GM12873 (cell line): ENCODE data around the gene NAPB.

Experiments used
- TF ChIP-seq, protein P1 (sequence below): IDR thresholded peaks from 2 replicates; pipeline ENCODE4 v1.5.1; 2012; ENCODE audit warnings: low read depth, mild to moderate bottlenecking, moderate library complexity, low read length, control low read depth; ENCODE audit not compliant: insufficient read depth; ENCODE audit errors: missing control alignments

NAPB gene

GRCh38 chr20:23419657-23419994 is 1.7 kb downstream of the NAPB start:
- TF ChIP-seq, protein P1, sequence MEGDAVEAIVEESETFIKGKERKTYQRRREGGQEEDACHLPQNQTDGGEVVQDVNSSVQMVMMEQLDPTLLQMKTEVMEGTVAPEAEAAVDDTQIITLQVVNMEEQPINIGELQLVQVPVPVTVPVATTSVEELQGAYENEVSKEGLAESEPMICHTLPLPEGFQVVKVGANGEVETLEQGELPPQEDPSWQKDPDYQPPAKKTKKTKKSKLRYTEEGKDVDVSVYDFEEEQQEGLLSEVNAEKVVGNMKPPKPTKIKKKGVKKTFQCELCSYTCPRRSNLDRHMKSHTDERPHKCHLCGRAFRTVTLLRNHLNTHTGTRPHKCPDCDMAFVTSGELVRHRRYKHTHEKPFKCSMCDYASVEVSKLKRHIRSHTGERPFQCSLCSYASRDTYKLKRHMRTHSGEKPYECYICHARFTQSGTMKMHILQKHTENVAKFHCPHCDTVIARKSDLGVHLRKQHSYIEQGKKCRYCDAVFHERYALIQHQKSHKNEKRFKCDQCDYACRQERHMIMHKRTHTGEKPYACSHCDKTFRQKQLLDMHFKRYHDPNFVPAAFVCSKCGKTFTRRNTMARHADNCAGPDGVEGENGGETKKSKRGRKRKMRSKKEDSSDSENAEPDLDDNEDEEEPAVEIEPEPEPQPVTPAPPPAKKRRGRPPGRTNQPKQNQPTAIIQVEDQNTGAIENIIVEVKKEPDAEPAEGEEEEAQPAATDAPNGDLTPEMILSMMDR = no peak

DNA sequence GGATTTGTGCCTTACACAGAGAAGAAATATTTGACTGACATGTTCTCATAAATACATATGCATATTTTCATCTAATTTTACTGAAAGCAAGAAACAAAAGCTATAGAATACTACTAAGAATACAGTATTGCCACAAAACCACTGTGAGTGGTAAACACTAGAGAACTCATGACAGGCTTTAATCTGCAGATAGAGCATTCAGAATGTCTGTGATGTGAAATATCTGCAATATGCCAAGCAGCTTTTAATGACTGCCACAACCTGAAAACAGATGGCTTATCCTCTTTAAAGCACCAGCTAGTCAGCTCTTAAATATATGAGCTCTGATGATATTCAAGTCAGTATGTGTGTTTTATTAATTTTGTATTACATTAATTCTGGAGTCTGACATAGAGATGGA is 3.4 kb downstream of the NAPB start:
- TF ChIP-seq, protein P1 = no peak

GRCh38 chr20:23415959-23416583 is 5.2 kb downstream of the NAPB start:
- TF ChIP-seq, protein P1 = no peak

DNA sequence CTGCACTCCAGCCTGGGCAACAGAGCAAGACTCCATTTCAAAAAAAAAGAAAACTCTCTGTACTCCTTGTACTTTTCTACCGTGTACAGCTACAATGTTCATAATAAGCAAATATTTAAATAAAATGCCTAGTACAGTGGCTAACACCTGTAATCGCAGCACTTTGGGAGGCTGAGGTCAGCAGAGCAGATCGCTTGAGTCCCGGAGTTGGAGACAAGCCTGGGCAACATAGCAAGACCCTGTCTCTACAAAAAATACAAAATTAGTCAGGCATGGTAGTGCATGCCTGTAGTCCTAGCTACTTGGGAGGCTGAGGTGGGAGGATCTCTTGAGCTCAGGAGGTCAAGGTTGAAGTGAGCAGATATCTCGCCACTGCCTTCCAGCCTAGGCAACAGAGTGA is 5.7 kb downstream of the NAPB start:
- TF ChIP-seq, protein P1 = no peak

- TF ChIP-seq, protein P1 = no peak
Observed at GRCh38 chr20:23414526-23415188, 6.6 kb downstream of the NAPB start.

DNA sequence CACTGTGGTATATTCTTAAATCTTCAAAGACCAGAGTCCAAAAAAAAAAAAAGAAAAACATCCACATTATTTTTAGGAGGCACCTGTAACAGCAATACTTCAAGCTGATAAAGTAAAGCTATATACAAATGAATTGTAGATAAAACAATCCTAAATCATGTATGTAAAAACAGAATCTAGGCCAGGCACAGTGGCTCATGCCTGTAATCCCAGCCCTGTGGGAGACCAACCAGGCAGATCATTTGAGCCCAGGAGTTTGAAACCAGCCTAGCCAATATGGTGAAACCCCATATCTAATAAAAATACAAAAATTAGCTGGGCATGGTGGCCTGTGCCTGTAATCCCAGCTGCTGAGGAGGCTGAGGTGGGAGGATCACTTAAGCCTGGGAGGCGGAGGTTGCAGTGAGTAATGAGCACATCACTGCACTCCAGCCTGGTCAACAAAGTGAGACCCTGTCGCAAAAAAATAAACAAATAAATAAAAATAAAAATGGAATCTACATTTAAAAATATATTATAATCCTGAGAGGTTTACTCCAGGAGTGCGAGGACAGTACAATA is 7.3 kb downstream of the NAPB start:
- TF ChIP-seq, protein P1 = no peak

DNA sequence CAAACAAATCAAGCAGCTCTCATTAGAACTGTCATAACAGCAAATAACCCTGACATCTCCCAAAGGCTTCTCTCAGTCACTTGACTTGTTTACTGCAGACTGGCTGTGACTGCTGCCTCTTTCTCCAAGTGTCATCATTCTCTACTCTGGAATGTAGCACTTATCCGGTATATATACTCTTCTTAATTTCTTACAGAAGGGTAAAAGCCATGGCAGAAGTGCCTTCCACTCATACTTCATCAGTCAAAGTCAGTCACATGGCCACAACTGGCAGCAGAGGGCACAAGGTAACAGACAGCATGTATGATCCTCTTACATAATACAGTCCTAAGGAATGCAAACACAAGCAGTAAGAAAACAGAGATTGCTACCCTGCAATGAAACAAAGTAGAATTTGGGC is 9.3 kb downstream of the NAPB start:
- TF ChIP-seq, protein P1 = no peak
